HEK293 (cell line): ENCODE results near the gene MYL2.
A peak's percentile ranks its signal among the peaks of the same experiment; 100 is the strongest.

ENCODE experiments used
- CTCF ChIA-PET: fragments of 350-600 bp; formaldehyde crosslinking; extraction: SDS; loops from one replicate; lab custom pipeline; 2021; ENCODE audit warnings: antibody characterized with exemption; lab: Yijun Ruan, JAX
- POLR2A ChIA-PET: fragments of 300-600 bp; formaldehyde crosslinking; extraction: SDS; loops from one replicate; lab custom pipeline; 2020; ENCODE audit warnings: antibody characterized with exemption, inconsistent platforms; lab: Yijun Ruan, JAX
- H3K27ac ChIP-seq: fragments of 200-500 bp; sonication (Bioruptor generic); 2 replicates; pipeline ENCODE4 v1.5.1; 2014; ENCODE audit warnings: low read depth, low read length, control low read depth, inconsistent platforms; ENCODE audit errors: extremely low read depth
- H3K36me3 ChIP-seq, 2 experiments: fragments of 200-500 bp in 1 of 2; sonication (Bioruptor generic) in 1 of 2; 1 replicate in 1 of 2; 2 replicates in 1 of 2; pipeline ENCODE4 v1.5.1; 2014 to 2017; ENCODE audit warnings: inconsistent platforms in 2 of 2, low read length in 2 of 2; ENCODE audit not compliant: control insufficient read depth in 2 of 2, insufficient read depth in 1 of 2
- H3K4me1 ChIP-seq: fragments of 200-500 bp; sonication (Bioruptor generic); 2 replicates; pipeline ENCODE4 v1.5.1; 2014; ENCODE audit warnings: mild to moderate bottlenecking, low read length, inconsistent platforms; ENCODE audit not compliant: control insufficient read depth, insufficient read depth
- H3K4me3 ChIP-seq: 2 replicates; pipeline ENCODE4 v1.5.1; 2011; ENCODE audit warnings: low read depth, mild to moderate bottlenecking, control low read depth, low read length, moderate library complexity
- H3K9me3 ChIP-seq: fragments of 200-500 bp; sonication (Bioruptor generic); 2 replicates; pipeline ENCODE4 v1.5.1; 2014; ENCODE audit warnings: low read depth, low read length, inconsistent platforms; ENCODE audit not compliant: control insufficient read depth, insufficient read depth
- GLI4 ChIP-seq: fragments of 450-650 bp; formaldehyde crosslinking; IDR thresholded peaks from 2 replicates; pipeline ENCODE4 v1.5.1; 2016; ENCODE audit warnings: missing biosample characterization, missing genetic modification characterization
- PRDM4 ChIP-seq: fragments of 450-650 bp; formaldehyde crosslinking; IDR thresholded peaks from 2 replicates; pipeline ENCODE4 v1.5.1; 2017; ENCODE audit warnings: missing biosample characterization, missing genetic modification characterization
- SP2 ChIP-seq: fragments of 450-650 bp; formaldehyde crosslinking; IDR thresholded peaks from 2 replicates; pipeline ENCODE4 v1.5.1; 2016; ENCODE audit warnings: missing biosample characterization, missing genetic modification characterization
- TSHZ1 ChIP-seq: fragments of 450-650 bp; formaldehyde crosslinking; IDR thresholded peaks from 2 replicates; pipeline ENCODE4 v1.5.1; 2016; ENCODE audit warnings: missing biosample characterization, missing genetic modification characterization, borderline replicate concordance
- ZBTB8A ChIP-seq: fragments of 450-650 bp; formaldehyde crosslinking; IDR thresholded peaks from 2 replicates; pipeline ENCODE4 v1.5.1; 2016; ENCODE audit warnings: missing biosample characterization, missing genetic modification characterization
- ZNF174 ChIP-seq: fragments of 450-650 bp; formaldehyde crosslinking; IDR thresholded peaks from 2 replicates; pipeline ENCODE4 v1.5.0; 2017; ENCODE audit warnings: missing biosample characterization, mild to moderate bottlenecking, missing genetic modification characterization
- ZNF18 ChIP-seq: fragments of 450-650 bp; formaldehyde crosslinking; IDR thresholded peaks from 2 replicates; pipeline ENCODE4 v1.5.1; 2016; ENCODE audit warnings: missing biosample characterization, missing genetic modification characterization
- ZNF37A ChIP-seq: fragments of 450-650 bp; IDR thresholded peaks from 2 replicates; pipeline ENCODE4 v1.5.1; 2018; ENCODE audit warnings: missing biosample characterization, missing genetic modification characterization
- ZNF391 ChIP-seq: fragments of 450-650 bp; formaldehyde crosslinking; IDR thresholded peaks from 2 replicates; pipeline ENCODE4 v1.5.1; 2016; ENCODE audit warnings: low read depth, missing biosample characterization, missing genetic modification characterization, borderline replicate concordance
- ZNF529 ChIP-seq: fragments of 450-650 bp; formaldehyde crosslinking; IDR thresholded peaks from 2 replicates; pipeline ENCODE4 v1.5.1; 2017; ENCODE audit warnings: missing genetic modification characterization, missing biosample characterization; ENCODE audit not compliant: insufficient replicate concordance
- ZSCAN16 ChIP-seq: fragments of 450-650 bp; formaldehyde crosslinking; IDR thresholded peaks from 2 replicates; pipeline ENCODE4 v1.5.1; 2016; ENCODE audit warnings: missing biosample characterization, missing genetic modification characterization
- TF ChIP-seq, protein P1 (sequence below): fragments of 450-650 bp; formaldehyde crosslinking; IDR thresholded peaks from 2 replicates; pipeline ENCODE4 v1.5.1; 2017; ENCODE audit warnings: missing biosample characterization, missing genetic modification characterization

MYL2 gene

GRCh38 chr12:110940933-110941332 is 20.6 kb upstream of the MYL2 start:
- TF ChIP-seq GLI4 (tag by site-specific recombination) = no peak
- no peak for TF ChIP-seq ZNF174 (tag by site-specific recombination)
- no peak for TF ChIP-seq SP2 (tag by site-specific recombination)
- TF ChIP-seq ZBTB8A (tag by site-specific recombination) = no peak
- no peak for TF ChIP-seq PRDM4 (tag by site-specific recombination)
- Histone ChIP-seq H3K36me3 (no peaks in the 10 kb centered on the region), H3K9me3 (no peaks in the 10 kb centered on the region), H3K4me1 (no peaks in the 10 kb centered on the region), H3K27ac (no peak overlapping the region), H3K4me3 (no peak overlapping the region)
- CTCF ChIA-PET = interaction anchor here (0.5 to 0.9 kb wide), 4 partner anchors 14 to 364 kb away, joined by 3 read pairs; no protein-coding TSS in a partner anchor
- POLR2A ChIA-PET = no interaction called here

DNA sequence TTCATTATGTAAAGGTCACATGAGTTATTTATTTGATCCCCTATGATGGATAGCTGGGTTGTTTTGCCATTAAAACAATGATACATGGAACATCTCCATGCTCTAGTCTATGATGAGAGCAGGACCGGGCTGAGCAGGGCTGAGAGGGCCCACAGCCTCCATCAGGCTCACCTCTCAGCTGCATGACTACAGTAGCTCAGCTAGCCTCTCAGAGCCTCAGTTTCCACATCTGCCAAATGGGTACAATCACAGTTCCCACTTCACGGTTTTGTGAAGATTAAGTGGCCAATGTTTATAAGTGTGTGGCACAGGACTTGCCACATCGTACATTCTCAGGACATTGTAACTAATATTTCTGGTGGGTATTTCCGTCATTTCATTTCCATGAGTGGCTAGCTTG is 19.9 kb upstream of the MYL2 start:
- CTCF ChIA-PET = interaction anchor here (0.6 kb wide), 1 partner anchor 95 kb away, joined by 3 read pairs; no protein-coding TSS in a partner anchor
- Histone ChIP-seq H3K4me1 (no peaks in the 10 kb centered on the region), H3K36me3 (no peaks in the 10 kb centered on the region)
- TF ChIP-seq, protein P1, sequence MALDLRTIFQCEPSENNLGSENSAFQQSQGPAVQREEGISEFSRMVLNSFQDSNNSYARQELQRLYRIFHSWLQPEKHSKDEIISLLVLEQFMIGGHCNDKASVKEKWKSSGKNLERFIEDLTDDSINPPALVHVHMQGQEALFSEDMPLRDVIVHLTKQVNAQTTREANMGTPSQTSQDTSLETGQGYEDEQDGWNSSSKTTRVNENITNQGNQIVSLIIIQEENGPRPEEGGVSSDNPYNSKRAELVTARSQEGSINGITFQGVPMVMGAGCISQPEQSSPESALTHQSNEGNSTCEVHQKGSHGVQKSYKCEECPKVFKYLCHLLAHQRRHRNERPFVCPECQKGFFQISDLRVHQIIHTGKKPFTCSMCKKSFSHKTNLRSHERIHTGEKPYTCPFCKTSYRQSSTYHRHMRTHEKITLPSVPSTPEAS = no peak
- no peak for TF ChIP-seq ZNF529 (tag by site-specific recombination)
- TF ChIP-seq ZSCAN16 = no peak
- no peak for TF ChIP-seq TSHZ1 (tag by site-specific recombination)
- TF ChIP-seq ZNF37A (tag by site-specific recombination) = no peak
- no peak for TF ChIP-seq ZNF391 (tag by site-specific recombination)
- 0 out of 2 replicates have a peak, but pooled peaks have one; percentile 15 for TF ChIP-seq ZNF18 (tag by site-specific recombination)
- TF ChIP-seq, all 188 proteins: peak for 1
- Histone ChIP-seq H3K9me3 (no peaks in the 10 kb centered on the region), H3K4me3 (no peak overlapping the region), H3K27ac (no peak overlapping the region)
- POLR2A ChIA-PET = no interaction called here
